GM12873 (cell line): ENCODE data around the gene TPST2.

ENCODE experiments used
- TF ChIP-seq, protein P1 (sequence below): IDR thresholded peaks from 2 replicates; pipeline ENCODE4 v1.5.1; 2012; ENCODE audit warnings: low read depth, mild to moderate bottlenecking, moderate library complexity, low read length, control low read depth; ENCODE audit not compliant: insufficient read depth; ENCODE audit errors: missing control alignments

TPST2 gene

DNA sequence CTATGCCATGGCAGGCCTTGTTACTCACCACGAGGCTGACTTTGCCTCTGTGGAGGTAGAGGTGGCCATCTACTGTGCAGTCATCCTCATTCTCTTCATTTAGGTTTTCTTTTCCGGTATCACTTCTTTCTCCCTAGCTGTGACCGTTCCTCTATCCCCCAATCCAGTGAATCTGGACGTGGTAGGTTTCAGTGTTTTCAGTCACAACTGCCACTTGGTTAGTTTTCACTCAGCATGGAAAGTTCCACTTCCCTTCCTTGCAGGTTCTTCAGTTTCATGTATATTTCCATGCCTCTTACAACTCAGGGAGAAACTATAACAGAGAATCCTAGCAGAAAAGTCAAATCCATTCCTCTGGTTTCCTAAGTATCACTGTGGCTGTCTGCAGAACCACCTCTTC lies 108.2 kb downstream of the TPST2 start:
- TF ChIP-seq, protein P1, sequence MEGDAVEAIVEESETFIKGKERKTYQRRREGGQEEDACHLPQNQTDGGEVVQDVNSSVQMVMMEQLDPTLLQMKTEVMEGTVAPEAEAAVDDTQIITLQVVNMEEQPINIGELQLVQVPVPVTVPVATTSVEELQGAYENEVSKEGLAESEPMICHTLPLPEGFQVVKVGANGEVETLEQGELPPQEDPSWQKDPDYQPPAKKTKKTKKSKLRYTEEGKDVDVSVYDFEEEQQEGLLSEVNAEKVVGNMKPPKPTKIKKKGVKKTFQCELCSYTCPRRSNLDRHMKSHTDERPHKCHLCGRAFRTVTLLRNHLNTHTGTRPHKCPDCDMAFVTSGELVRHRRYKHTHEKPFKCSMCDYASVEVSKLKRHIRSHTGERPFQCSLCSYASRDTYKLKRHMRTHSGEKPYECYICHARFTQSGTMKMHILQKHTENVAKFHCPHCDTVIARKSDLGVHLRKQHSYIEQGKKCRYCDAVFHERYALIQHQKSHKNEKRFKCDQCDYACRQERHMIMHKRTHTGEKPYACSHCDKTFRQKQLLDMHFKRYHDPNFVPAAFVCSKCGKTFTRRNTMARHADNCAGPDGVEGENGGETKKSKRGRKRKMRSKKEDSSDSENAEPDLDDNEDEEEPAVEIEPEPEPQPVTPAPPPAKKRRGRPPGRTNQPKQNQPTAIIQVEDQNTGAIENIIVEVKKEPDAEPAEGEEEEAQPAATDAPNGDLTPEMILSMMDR = no peak

DNA sequence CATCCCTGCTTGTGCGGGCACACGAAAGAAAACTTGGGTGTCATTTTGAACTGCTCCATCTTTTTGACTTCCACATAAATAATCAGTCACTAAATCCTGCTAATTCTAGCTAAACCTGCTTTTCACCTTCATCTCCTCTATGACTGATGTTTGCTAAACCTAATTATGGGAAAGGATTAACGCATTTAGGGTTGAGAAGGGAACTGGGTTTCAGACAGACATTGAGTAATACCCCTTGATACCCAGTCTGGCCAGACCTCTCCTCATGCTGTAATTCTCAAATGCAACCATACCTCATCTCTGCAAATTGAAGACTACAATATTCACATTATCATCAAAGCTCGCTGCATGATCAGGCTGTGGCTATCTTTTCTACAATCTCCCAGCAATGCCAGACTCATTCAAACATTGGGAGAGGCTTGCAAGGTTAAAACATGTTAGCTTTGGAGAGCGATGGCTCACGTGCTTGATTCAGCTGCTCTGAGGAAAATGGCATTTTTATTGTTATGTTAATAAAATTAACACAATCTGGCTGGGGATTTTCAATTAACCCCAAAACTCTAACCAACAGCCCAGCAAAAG lies 108.7 kb downstream of the TPST2 start:
- TF ChIP-seq, protein P1 = no peak

DNA sequence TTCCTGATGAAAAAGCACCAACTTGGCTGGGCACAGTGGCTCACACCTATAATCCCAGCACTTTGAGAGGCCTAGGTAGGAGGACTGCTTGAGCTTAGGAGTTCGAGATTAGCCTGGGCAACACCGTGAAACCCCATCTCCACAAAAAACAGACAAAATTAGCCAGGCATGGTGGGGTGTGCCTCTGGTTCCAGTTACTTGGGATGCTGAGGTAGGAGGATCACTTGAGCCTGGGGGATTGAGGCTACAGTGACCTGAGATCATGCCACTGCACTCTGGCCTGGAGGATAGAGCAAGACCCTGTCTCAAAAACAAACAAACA lies 109.4 kb downstream of the TPST2 start:
- TF ChIP-seq, protein P1 = no peak

DNA sequence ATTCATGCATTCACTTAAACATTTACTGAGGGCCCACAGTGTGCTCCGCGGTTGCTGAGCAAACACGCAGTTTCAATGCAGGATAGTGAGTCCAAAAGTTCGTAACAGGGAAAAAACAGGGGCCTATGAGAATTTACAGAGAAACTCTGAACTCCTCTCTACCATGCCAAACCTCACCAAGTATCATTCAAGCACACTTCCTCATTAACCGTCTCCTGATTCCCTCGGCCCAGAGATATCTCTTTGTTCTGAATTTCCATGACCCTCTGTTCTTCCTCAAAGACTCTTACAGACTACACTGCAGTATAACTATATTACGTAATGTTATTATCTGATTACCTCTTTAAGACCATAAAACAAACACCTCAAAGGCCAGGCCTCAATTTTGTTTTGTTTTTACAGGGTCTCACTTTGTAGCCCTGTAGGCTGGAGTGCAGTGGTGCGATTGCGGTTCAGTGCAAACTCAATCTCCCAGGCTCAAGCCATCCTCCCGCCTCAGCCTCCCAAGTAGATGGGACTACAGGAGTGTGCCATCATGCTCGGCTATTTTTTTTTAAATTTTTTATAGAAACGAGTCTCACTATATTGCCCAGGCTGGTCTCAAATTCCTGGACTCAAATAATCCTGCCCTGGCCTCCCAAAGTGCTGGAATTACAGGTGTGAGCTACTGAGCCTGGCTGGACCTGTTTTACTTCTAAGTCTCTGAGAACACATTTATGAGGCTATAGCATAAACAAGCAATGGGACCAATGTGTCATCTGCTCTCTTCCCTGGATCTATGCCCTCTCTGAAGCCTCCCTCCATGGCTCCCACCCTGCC lies 109.9 kb downstream of the TPST2 start:
- TF ChIP-seq, protein P1 = no peak

DNA sequence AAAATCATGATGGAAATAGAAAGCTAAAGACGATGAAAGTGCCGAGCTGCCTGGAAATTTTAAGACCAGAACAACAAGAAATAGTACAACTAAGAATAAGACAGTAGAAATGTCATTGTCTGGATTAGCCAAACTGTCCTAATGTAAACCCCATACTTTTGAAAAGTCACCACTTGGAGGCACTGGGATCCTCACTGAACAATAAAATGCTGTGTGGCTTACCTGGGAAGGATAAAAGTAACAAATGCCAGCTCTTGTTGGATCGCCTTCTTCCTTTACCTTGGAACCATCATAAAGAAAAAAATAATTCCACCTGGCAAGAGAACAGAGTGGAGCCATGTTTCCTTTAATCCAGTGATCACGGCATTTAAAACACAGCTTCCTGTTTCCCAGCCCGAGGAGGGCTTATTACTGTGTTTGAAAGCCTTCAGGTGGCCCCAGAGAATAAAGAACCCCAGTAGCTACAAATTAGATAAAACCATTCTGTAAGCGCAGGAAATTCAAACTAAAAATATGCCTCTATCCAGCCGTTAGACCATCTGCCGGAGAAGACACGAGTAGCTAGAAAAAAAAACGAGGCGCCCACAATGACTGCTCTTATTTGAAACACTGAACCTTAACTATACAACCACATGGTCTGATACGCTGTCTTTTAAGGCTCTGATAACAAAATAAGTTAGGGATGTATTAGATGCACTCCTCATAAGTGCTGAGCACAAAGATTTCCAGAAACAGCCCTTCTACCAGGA lies 110.7 kb downstream of the TPST2 start:
- TF ChIP-seq, protein P1 = peak; percentile 18

DNA sequence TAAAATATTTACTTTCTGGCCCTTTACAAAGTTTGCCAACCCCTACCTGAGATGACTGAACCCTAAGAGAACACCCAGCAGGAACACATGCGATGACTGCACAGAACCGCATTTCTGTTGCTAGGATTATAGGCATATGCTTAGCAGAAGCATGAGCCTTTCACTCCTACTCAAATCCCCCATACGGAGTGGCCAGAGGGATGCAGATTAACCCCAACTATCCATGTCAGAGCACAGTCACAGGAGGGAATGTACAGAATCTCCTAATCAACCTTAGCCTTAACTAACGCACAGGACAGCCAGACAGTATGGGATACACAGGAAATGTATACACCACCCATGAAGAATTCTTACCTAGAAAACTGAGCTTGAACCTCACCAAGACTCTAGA lies 112.6 kb downstream of the TPST2 start:
- TF ChIP-seq, protein P1 = no peak

DNA sequence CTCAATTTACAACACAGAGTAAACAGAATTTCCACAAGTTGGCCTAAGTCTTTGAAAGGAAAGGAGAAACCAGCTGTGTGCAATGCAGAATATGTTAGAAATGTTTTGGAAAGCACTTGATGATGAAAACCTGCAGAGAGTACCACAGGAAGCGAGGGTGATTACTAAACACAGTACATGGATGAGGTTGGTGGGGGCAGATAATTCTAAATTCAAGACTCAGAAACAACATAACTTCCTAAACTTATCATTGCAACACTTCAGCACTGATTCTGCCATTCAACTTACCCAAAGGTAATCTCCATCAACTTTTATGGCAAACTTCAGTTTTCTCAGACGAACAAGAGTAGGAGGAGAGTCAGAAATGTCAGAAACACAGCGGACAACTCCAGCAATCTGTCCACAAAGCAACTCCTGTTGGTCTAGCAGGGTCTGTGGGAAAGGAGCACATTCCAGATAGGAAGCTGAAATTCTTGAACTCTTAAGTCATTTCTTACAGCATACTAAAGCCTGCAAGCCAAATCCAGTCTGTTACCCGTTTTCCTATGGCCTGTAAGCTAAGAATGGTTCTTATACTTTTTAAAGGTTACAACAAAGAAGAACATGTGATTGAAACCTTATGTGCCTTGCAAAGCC lies 113.1 kb downstream of the TPST2 start:
- TF ChIP-seq, protein P1 = no peak
